Chondrocyte (in vitro differentiated cells): Measurements from ENCODE around the gene NKX6-1. TPM values are rescaled to one million over a fixed set of nuclear protein-coding genes. Genes with fewer than 3 reads are reported as not detected.

Source experiments
- DNase-seq: peaks from one replicate; pipeline ENCODE4 v3.0.0; 2021; ENCODE audit warnings: mixed read lengths, low spot score
- H3K27ac Mint-ChIP-seq: one replicate; pipeline ENCODE4 v1.8.0; 2021; ENCODE audit warnings: mild to moderate bottlenecking, moderate library complexity, mixed read lengths; ENCODE audit not compliant: unreplicated experiment
- H3K27me3 Mint-ChIP-seq: 2 replicates; pipeline ENCODE4 v1.8.0; 2021; ENCODE audit warnings: low read depth, mixed read lengths
- H3K36me3 Mint-ChIP-seq: 2 replicates; pipeline ENCODE4 v1.8.0; 2021; ENCODE audit warnings: low read depth, mixed read lengths
- H3K4me1 Mint-ChIP-seq: 2 replicates; pipeline ENCODE4 v1.8.0; 2021; ENCODE audit warnings: low read depth, mild to moderate bottlenecking, mixed read lengths
- H3K4me3 Mint-ChIP-seq: one replicate; pipeline ENCODE4 v1.8.0; 2021; ENCODE audit warnings: mild to moderate bottlenecking, moderate library complexity, mixed read lengths; ENCODE audit not compliant: unreplicated experiment
- H3K9me3 Mint-ChIP-seq: 2 replicates; pipeline ENCODE4 v1.8.0; 2021; ENCODE audit warnings: low read depth, mixed read lengths
- total RNA-seq: library from RNA; stranded (reverse); gene quantifications from 3 replicates; pipeline ENCODE4 v1.2.1, GENCODE V29; 2021
- TF ChIP-seq, protein P1 (sequence below): fragments of 200-600 bp; sonication (generic); IDR thresholded peaks from 2 replicates; pipeline ENCODE4 v1.5.0; 2021; ENCODE audit warnings: antibody characterized with exemption, mild to moderate bottlenecking, moderate library complexity

The NKX6-1 gene
- total RNA-seq, 1 donor from 2014 or later: 0.60 TPM

- H3K4me3 Mint-ChIP-seq: no peak overlapping the region
- H3K27me3 Mint-ChIP-seq: peaks cover 20% of the 10 kb centered on the region
- no peaks in the 10 kb centered on the region for H3K9me3 Mint-ChIP-seq
- H3K27ac Mint-ChIP-seq: no peak overlapping the region
- no peak for DNase-seq
- TF ChIP-seq, protein P1, sequence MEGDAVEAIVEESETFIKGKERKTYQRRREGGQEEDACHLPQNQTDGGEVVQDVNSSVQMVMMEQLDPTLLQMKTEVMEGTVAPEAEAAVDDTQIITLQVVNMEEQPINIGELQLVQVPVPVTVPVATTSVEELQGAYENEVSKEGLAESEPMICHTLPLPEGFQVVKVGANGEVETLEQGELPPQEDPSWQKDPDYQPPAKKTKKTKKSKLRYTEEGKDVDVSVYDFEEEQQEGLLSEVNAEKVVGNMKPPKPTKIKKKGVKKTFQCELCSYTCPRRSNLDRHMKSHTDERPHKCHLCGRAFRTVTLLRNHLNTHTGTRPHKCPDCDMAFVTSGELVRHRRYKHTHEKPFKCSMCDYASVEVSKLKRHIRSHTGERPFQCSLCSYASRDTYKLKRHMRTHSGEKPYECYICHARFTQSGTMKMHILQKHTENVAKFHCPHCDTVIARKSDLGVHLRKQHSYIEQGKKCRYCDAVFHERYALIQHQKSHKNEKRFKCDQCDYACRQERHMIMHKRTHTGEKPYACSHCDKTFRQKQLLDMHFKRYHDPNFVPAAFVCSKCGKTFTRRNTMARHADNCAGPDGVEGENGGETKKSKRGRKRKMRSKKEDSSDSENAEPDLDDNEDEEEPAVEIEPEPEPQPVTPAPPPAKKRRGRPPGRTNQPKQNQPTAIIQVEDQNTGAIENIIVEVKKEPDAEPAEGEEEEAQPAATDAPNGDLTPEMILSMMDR: peak; percentile 72
- no peaks in the 10 kb centered on the region for H3K36me3 Mint-ChIP-seq
- no peaks in the 10 kb centered on the region for H3K4me1 Mint-ChIP-seq
Measured at GRCh38 chr4:84451546-84451945, 47.5 kb downstream of the NKX6-1 start.

DNA sequence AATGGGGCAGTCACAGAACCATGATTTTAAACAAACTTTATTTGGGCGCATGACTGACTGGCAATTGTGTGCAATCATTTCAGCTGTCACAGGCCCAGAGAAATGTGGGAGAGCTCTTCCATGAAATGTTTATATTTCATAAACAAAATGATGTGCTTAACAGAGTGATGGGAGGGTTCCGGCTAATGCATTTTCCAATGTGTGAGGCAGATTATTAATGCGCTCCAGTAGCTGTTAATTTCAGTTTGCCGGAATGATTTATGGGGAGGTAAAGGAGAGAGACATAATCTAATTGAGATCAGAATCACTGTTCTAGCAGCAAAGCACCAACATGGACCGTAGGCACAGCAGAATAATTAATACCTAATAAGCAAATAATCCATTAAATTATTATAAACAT is 55.6 kb downstream of the NKX6-1 start:
- DNase-seq: no peak
- no peaks in the 10 kb centered on the region for H3K36me3 Mint-ChIP-seq
- H3K27ac Mint-ChIP-seq: no peak overlapping the region
- H3K9me3 Mint-ChIP-seq: no peaks in the 10 kb centered on the region
- H3K27me3 Mint-ChIP-seq: peaks cover 26% of the 10 kb centered on the region
- TF ChIP-seq, protein P1: no peak
- no peak overlapping the region for H3K4me3 Mint-ChIP-seq
- no peaks in the 10 kb centered on the region for H3K4me1 Mint-ChIP-seq

- TF ChIP-seq, protein P1: no peak
- no peak overlapping the region for H3K27ac Mint-ChIP-seq
- H3K4me1 Mint-ChIP-seq: no peaks in the 10 kb centered on the region
Measured at GRCh38 chr4:84442778-84443177, 56.3 kb downstream of the NKX6-1 start.

More at GRCh38 chr4:84442778-84443177, 56.3 kb downstream of the NKX6-1 start:
- Mint-ChIP-seq H3K36me3 (no peaks in the 10 kb centered on the region), H3K9me3 (no peaks in the 10 kb centered on the region), H3K27me3 (peaks cover 23% of the 10 kb centered on the region), H3K4me3 (no peak overlapping the region)
- no peak for DNase-seq

Other genes with a start within 250 kb of the NKX6-1 start
- 0.26 to 0.30 TPM in 2 of 3 replicates, not detected in the other for gene CDS1, start 83.8 kb upstream of the NKX6-1 start, total RNA-seq